ENCODE data around the gene PRSS27. TPM values are rescaled to one million over a fixed set of nuclear protein-coding genes. Genes with fewer than 3 reads are reported as not detected.

The PRSS27 gene
- total and polyA plus RNA-seq, 12 donors: 0.33 to 2.7 (median 1.4) TPM; not detected in 2

DNA sequence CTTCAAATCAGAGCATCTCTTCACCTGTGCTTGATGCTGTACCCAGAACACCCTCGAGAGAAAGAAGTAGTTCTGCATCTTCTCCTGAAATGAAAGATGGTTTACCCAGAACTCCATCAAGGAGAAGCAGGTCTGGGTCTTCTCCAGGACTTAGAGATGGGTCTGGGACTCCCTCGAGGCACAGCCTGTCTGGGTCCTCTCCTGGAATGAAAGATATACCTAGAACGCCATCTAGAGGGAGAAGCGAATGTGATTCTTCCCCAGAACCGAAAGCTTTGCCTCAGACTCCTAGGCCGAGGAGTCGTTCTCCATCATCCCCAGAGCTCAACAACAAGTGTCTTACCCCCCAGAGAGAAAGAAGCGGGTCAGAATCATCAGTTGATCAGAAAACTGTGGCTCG is 44.7 kb upstream of the PRSS27 start:
- 94 to 97% (median 96%) methylated on average over 9 of the region's 9 CpGs for WGBS, 4 donors
- TF ChIP-seq POLR2A (IDR thresholded peaks at IDR 0.05): no peak
- TF ChIP-seq, protein P1, sequence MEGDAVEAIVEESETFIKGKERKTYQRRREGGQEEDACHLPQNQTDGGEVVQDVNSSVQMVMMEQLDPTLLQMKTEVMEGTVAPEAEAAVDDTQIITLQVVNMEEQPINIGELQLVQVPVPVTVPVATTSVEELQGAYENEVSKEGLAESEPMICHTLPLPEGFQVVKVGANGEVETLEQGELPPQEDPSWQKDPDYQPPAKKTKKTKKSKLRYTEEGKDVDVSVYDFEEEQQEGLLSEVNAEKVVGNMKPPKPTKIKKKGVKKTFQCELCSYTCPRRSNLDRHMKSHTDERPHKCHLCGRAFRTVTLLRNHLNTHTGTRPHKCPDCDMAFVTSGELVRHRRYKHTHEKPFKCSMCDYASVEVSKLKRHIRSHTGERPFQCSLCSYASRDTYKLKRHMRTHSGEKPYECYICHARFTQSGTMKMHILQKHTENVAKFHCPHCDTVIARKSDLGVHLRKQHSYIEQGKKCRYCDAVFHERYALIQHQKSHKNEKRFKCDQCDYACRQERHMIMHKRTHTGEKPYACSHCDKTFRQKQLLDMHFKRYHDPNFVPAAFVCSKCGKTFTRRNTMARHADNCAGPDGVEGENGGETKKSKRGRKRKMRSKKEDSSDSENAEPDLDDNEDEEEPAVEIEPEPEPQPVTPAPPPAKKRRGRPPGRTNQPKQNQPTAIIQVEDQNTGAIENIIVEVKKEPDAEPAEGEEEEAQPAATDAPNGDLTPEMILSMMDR (IDR thresholded peaks at IDR 0.05): no peak
- H3K4me1 ChIP-seq (replicated peaks in 1 of 2): peaks cover 16 to 18% of the 10 kb centered on the region in 2 donors
- peaks cover 0 to 99% of the 10 kb centered on the region in 2 donors for H3K36me3 ChIP-seq (replicated peaks in 1 of 2)
- no peaks in the 10 kb centered on the region for H3K27me3 ChIP-seq
- H3K9me3 ChIP-seq (replicated peaks in 1 of 3): no peaks in the 10 kb centered on the region
- DNase-seq: no peak
- peak overlapping the region in 1 of 5 donors; percentile 6 for H3K27ac ChIP-seq
- no peak overlapping the region for H3K4me3 ChIP-seq
- intact Hi-C loops (cut with DNase I): no loop called here

DNA sequence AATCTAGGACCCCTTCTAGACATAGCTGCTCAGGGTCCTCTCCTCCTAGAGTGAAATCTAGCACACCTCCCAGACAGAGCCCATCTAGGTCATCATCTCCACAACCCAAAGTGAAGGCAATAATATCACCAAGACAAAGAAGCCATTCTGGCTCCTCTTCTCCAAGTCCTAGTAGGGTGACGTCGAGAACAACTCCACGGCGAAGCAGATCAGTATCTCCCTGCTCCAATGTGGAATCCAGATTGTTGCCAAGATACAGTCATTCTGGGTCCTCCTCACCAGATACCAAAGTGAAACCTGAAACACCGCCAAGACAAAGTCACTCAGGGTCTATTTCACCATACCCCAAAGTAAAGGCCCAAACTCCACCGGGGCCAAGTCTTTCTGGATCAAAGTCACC is 43.1 kb upstream of the PRSS27 start:
- WGBS, 4 donors: 93 to 98% (median 98%) methylated on average over 5 to 6 of the region's 6 CpGs
- no peak for DNase-seq
- H3K27me3 ChIP-seq: no peaks in the 10 kb centered on the region
- peaks cover 0 to 99% of the 10 kb centered on the region in 2 donors for H3K36me3 ChIP-seq (replicated peaks in 1 of 2)
- peaks cover 9 to 11% of the 10 kb centered on the region in 2 donors for H3K4me1 ChIP-seq (replicated peaks in 1 of 2)
- no peak overlapping the region for H3K27ac ChIP-seq
- no peaks in the 10 kb centered on the region for H3K9me3 ChIP-seq (replicated peaks in 1 of 3)
- TF ChIP-seq POLR2A (IDR thresholded peaks at IDR 0.05): no peak
- TF ChIP-seq, protein P1 (IDR thresholded peaks at IDR 0.05): no peak
- no peak overlapping the region for H3K4me3 ChIP-seq
- intact Hi-C loops (cut with DNase I): no loop called here

DNA sequence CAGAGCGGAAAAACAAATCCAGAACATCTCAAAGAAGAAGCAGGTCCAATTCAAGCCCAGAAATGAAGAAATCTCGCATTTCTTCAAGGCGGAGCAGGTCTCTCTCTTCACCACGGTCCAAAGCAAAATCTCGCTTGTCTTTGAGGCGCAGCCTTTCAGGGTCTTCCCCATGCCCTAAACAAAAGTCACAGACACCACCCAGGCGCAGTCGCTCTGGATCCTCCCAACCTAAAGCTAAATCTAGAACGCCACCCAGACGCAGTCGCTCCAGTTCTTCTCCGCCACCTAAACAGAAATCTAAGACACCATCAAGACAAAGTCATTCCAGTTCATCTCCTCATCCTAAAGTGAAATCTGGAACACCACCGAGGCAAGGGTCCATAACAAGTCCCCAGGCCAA is 42.7 kb upstream of the PRSS27 start:
- no peak for TF ChIP-seq POLR2A (IDR thresholded peaks at IDR 0.05)
- TF ChIP-seq, protein P1 (IDR thresholded peaks at IDR 0.05): no peak
- no peaks in the 10 kb centered on the region for H3K27me3 ChIP-seq
- intact Hi-C loops (cut with DNase I): no loop called here
- no peak for DNase-seq
- peaks cover 5 to 8% of the 10 kb centered on the region in 2 donors for H3K4me1 ChIP-seq (replicated peaks in 1 of 2)
- H3K36me3 ChIP-seq (replicated peaks in 1 of 2): peaks cover 0 to 99% of the 10 kb centered on the region in 2 donors
- no peaks in the 10 kb centered on the region for H3K9me3 ChIP-seq (replicated peaks in 1 of 3)
- 86 to 99% (median 97%) methylated on average over 12 to 13 of the region's 13 CpGs for WGBS, 4 donors
- no peak overlapping the region for H3K27ac ChIP-seq
- H3K4me3 ChIP-seq: no peak overlapping the region

DNA sequence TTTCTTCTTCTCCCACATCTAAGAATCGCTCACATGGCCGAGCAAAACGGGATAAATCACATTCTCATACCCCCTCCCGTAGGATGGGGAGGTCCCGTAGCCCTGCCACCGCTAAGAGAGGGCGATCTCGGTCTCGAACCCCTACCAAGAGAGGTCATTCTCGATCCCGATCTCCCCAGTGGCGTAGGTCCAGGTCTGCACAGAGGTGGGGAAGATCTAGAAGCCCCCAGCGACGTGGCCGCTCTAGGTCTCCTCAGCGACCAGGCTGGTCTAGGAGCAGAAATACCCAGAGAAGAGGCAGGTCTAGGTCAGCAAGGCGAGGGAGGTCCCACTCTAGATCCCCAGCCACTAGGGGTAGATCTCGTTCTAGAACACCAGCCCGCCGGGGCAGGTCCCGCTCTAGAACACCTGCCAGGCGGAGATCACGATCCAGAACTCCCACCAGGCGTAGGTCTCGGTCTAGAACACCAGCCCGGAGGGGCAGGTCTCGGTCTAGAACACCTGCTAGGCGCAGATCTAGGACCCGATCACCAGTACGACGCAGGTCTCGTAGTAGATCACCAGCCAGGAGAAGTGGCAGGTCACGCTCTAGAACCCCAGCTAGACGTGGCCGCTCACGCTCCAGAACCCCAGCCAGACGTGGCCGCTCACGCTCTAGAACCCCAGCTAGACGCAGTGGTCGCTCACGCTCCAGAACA is 42.0 kb upstream of the PRSS27 start:
- Histone ChIP-seq H3K9me3 (replicated peaks in 1 of 3) (no peaks in the 10 kb centered on the region), H3K4me1 (replicated peaks in 1 of 2) (peaks cover 0 to 3% of the 10 kb centered on the region in 2 donors), H3K27ac (no peak overlapping the region), H3K27me3 (no peaks in the 10 kb centered on the region), H3K36me3 (replicated peaks in 1 of 2) (peaks cover 0 to 99% of the 10 kb centered on the region in 2 donors), H3K4me3 (no peak overlapping the region)
- intact Hi-C loops (cut with DNase I): no loop called here
- no peak for TF ChIP-seq POLR2A (IDR thresholded peaks at IDR 0.05)
- TF ChIP-seq, protein P1 (IDR thresholded peaks at IDR 0.05): no peak
- 97 to 99% (median 97%) methylated on average over 31 to 42 of the region's 42 CpGs for WGBS, 4 donors
- DNase-seq: no peak
